Gastroesophageal sphincter (tissue), 4 donors: ENCODE results near the gene INTS15. TPM values are rescaled to one million over a fixed set of nuclear protein-coding genes. Genes with fewer than 3 reads are reported as not detected.

Experiments used
- ATAC-seq: fragments of 150-250 bp; one replicate; pipeline ENCODE4 v1.9.1; 2016; ENCODE audit warnings: mild to moderate bottlenecking, moderate library complexity
- H3K27ac ChIP-seq, 4 donors: fragments of 200-600 bp; sonication (generic) in 3 of 4; 1 replicate in 3 of 4; 2 replicates in 1 of 4; pipeline ENCODE4 v1.5.1; 2016 to 2019
- H3K27me3 ChIP-seq: fragments of 200-600 bp; sonication (generic); one replicate; pipeline ENCODE4 v1.5.1; 2019
- H3K36me3 ChIP-seq, 2 donors: fragments of 200-600 bp; sonication (generic); one replicate each; pipeline ENCODE4 v1.5.1; 2019; ENCODE audit warnings: control low read depth in 1 of 2
- H3K4me1 ChIP-seq, 3 donors: fragments of 200-600 bp; sonication (generic); 1 replicate in 2 of 3; 2 replicates in 1 of 3; pipeline ENCODE4 v1.5.1; 2016 to 2019; ENCODE audit warnings: control low read depth in 2 of 3
- H3K4me3 ChIP-seq, 2 donors: fragments of 200-600 bp; sonication (generic); one replicate each; pipeline ENCODE4 v1.5.1; 2019; ENCODE audit warnings: mild to moderate bottlenecking in 1 of 2, moderate library complexity in 1 of 2
- H3K9me3 ChIP-seq, 3 donors: fragments of 200-600 bp; sonication (generic); one replicate each; pipeline ENCODE4 v1.5.1; 2017 to 2019; ENCODE audit warnings: control low read depth in 2 of 3
- EP300 ChIP-seq: sonication (generic); formaldehyde crosslinking; IDR thresholded peaks from one replicate; pipeline ENCODE4 v1.6.1; 2017; ENCODE audit warnings: antibody characterized with exemption, mild to moderate bottlenecking
- POLR2A ChIP-seq, 2 donors: fragments of 450-650 bp; IDR thresholded peaks; one replicate each; pipeline ENCODE4 v1.6.1; 2017; ENCODE audit warnings: antibody characterized with exemption in 2 of 2, mild to moderate bottlenecking in 2 of 2, moderate library complexity in 1 of 2
- POLR2AphosphoS5 ChIP-seq: sonication (generic); formaldehyde crosslinking; IDR thresholded peaks from one replicate; pipeline ENCODE4 v1.6.1; 2017; ENCODE audit warnings: antibody characterized with exemption
- WGBS, 2 donors: methylation state at CpG; one replicate each; pipeline ENCODE4 v1.1.5; 2018; ENCODE audit warnings: low coverage in 1 of 2; 5-methylcytosine and 5-hydroxymethylcytosine counted together
- total RNA-seq, 4 donors: library from RNA; depleted of rRNA; stranded (reverse); fragments of >200 nt; gene quantifications; one replicate each; pipeline ENCODE4 v1.1.0, GENCODE V29; 2016
- TF ChIP-seq, protein P1 (sequence below), 4 experiments: fragments of 200-600 bp in 2 of 4; fragments of 450-650 bp in 2 of 4; sonication (generic) in 1 of 4; IDR thresholded peaks; one replicate each; pipeline ENCODE4 v1.5.1; 2017 to 2019; ENCODE audit warnings: antibody characterized with exemption in 4 of 4, mild to moderate bottlenecking in 2 of 4, moderate library complexity in 2 of 4

The INTS15 gene
- total RNA-seq, 4 donors from 2014 or later: 25.6 to 34.5 (median 32.5) TPM

DNA sequence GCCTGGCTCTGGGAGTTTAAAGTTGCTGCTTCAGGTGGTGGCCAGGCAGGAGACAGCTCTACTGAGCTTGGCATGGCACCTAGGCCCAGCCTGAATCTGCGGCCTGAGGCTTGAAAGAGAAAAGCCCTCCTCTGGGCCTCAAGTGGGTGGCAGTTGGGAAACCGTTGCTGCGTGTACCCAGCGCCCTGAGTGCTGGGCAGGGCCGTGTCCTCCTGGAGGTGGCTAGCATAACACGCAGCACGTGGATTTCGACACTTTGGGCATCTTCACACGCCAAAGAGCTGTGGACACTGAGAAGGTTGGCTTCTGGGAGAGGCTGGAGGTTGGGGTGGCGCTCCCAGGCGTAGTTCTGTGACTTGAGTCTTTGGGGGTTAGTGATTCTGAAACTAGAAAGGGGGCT lies 49.8 kb downstream of the INTS15 start:
- Histone ChIP-seq H3K4me3 (no peak overlapping the region), H3K27ac (no peak overlapping the region), H3K27me3 (no peaks in the 10 kb centered on the region), H3K36me3 (peaks cover 0 to 53% of the 10 kb centered on the region in 2 donors), H3K4me1 (peaks cover 0 to 45% (median 17%) of the 10 kb centered on the region in 3 donors), H3K9me3 (no peaks in the 10 kb centered on the region)
- ATAC-seq: no peak
- TF ChIP-seq POLR2A (IDR thresholded peaks at IDR 0.05) (no peak), EP300 (no peak), POLR2AphosphoS5 (no peak)
- TF ChIP-seq, protein P1, sequence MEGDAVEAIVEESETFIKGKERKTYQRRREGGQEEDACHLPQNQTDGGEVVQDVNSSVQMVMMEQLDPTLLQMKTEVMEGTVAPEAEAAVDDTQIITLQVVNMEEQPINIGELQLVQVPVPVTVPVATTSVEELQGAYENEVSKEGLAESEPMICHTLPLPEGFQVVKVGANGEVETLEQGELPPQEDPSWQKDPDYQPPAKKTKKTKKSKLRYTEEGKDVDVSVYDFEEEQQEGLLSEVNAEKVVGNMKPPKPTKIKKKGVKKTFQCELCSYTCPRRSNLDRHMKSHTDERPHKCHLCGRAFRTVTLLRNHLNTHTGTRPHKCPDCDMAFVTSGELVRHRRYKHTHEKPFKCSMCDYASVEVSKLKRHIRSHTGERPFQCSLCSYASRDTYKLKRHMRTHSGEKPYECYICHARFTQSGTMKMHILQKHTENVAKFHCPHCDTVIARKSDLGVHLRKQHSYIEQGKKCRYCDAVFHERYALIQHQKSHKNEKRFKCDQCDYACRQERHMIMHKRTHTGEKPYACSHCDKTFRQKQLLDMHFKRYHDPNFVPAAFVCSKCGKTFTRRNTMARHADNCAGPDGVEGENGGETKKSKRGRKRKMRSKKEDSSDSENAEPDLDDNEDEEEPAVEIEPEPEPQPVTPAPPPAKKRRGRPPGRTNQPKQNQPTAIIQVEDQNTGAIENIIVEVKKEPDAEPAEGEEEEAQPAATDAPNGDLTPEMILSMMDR (IDR thresholded peaks at IDR 0.05): no peak
- 100% methylated on average over 3 of the region's 11 CpGs; no CpG with 5 or more reads in 1 of the 2 donors for WGBS, 2 donors

DNA sequence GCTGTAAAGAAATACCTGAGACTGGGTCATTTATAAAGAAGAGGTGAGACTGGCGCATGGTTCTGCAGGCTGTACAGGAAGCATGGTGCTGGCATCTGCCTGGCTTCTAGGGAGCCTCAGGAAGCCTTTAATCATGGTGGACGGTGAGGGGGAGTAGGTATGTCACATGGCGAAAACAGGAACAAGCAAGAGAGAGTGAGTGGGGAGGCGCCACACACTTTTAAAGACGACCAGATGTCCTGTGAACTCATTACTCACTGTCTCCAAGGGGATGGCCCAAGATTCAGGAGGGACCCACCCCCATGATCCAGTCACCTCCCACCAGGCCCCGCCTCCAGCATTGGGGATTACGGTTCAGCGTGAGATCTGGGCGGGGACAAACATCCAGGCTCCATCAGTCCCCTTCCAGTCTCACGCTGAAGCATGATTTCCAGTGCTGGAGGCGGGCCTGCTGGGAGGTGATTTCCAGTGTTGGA lies 50.5 kb downstream of the INTS15 start:
- TF ChIP-seq POLR2AphosphoS5: no peak
- TF ChIP-seq, protein P1 (IDR thresholded peaks at IDR 0.05): no peak
- no peak for TF ChIP-seq POLR2A (IDR thresholded peaks at IDR 0.05)
- no peak for TF ChIP-seq EP300
- peak; percentile 29 for ATAC-seq
- H3K9me3 ChIP-seq: no peaks in the 10 kb centered on the region
- H3K27ac ChIP-seq: no peak overlapping the region
- peaks cover 0 to 45% (median 17%) of the 10 kb centered on the region in 3 donors for H3K4me1 ChIP-seq
- WGBS, 2 donors: 65 to 69% methylated on average over 3 to 5 of the region's 11 CpGs
- peaks cover 0 to 60% of the 10 kb centered on the region in 2 donors for H3K36me3 ChIP-seq
- no peaks in the 10 kb centered on the region for H3K27me3 ChIP-seq
- H3K4me3 ChIP-seq: no peak overlapping the region

DNA sequence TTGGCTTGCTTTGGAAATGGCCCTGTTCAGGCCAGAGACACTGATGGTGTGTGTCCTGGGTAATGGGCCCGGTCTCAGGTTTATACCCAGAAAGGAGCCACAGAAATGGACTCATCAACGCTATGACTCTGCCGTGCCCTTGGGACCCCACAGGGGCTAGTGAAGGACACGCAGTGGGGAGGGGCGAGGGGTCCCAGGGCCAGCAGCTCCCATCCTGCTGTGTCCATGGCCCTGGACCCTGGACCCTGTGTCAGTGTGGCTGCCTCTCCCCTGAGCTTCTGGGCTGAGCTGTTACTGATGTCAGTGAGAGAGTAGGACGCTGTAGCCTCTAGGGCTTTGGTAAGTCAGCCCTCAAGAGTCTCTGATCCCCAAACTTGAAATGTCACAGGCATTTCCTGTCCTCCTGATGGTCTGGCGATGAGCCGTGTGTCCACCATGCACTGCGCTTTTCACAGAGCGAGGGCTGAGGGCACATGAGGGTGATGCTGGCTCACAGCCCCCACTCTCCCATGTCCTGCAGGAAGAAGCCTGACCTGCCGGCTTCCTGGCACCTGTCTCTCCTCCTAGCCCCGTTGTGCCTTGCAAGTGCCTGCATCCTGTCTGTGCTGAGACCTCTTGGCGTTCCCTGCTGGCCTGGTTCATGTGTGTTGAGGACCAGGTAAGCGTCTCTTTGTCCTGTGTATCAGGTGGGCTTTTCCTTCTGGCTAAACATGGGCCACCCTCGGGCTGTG lies 51.6 kb downstream of the INTS15 start:
- Histone ChIP-seq H3K27me3 (no peaks in the 10 kb centered on the region), H3K4me3 (no peak overlapping the region), H3K27ac (no peak overlapping the region), H3K4me1 (peaks cover 0 to 40% (median 13%) of the 10 kb centered on the region in 3 donors), H3K36me3 (peaks cover 0 to 72% of the 10 kb centered on the region in 2 donors), H3K9me3 (no peaks in the 10 kb centered on the region)
- no peak for TF ChIP-seq POLR2A (IDR thresholded peaks at IDR 0.05)
- no peak for TF ChIP-seq EP300
- TF ChIP-seq, protein P1 (IDR thresholded peaks at IDR 0.05): no peak
- TF ChIP-seq POLR2AphosphoS5: no peak
- 86% methylated on average over 5 of the region's 15 CpGs; no CpG with 5 or more reads in 1 of the 2 donors for WGBS, 2 donors
- no peak for ATAC-seq

DNA sequence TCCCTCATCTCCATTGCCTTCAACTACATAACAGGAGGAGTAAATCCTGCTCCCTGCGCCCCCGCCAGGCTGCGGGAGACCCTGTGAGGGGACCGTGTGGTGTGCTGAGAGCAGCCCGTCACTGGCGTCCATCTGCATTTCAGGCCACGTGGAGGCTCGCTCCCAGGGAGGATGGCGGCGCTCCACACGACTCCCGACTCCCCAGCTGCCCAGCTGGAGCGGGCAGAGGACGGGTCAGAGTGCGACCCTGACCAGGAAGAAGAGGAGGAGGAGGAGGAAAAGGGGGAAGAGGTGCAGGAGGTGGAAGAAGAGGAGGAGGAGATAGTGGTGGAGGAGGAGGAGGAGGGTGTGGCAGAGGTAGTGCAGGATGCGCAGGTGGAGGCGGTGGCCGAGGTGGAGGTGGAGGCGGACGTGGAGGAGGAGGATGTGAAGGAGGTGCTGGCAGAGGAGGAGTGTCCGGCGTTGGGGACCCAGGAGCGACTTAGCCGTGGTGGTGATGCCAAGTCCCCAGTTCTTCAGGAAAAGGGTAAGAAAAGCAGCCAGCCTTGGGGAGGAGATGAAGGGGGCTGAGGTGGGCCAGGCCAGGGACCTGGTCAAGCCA lies 52.5 kb downstream of the INTS15 start:
- WGBS, 2 donors: 91 to 93% methylated on average over 6 to 10 of the region's 24 CpGs
- Histone ChIP-seq H3K27me3 (no peaks in the 10 kb centered on the region), H3K9me3 (no peaks in the 10 kb centered on the region), H3K4me1 (peaks cover 0 to 36% (median 12%) of the 10 kb centered on the region in 3 donors), H3K36me3 (peaks cover 0 to 81% of the 10 kb centered on the region in 2 donors), H3K4me3 (no peak overlapping the region), H3K27ac (no peak overlapping the region)
- TF ChIP-seq, protein P1 (IDR thresholded peaks at IDR 0.05): no peak
- no peak for TF ChIP-seq POLR2A (IDR thresholded peaks at IDR 0.05)
- no peak for TF ChIP-seq POLR2AphosphoS5
- no peak for TF ChIP-seq EP300
- ATAC-seq: no peak
